CD4-positive, alpha-beta T cell treated with Interleukin-4 for 4 hours (primary cell): ENCODE results near the gene MSLN.
"Not testable (repeated sequence)": the region's sequence is repeated elsewhere in the genome, so short reads cannot be mapped to it uniquely, and the experiment has no call there.

Experiments used
- DNase-seq: peaks from one replicate; pipeline ENCODE4 v3.0.0-alpha.2; 2020

Gene MSLN

DNA sequence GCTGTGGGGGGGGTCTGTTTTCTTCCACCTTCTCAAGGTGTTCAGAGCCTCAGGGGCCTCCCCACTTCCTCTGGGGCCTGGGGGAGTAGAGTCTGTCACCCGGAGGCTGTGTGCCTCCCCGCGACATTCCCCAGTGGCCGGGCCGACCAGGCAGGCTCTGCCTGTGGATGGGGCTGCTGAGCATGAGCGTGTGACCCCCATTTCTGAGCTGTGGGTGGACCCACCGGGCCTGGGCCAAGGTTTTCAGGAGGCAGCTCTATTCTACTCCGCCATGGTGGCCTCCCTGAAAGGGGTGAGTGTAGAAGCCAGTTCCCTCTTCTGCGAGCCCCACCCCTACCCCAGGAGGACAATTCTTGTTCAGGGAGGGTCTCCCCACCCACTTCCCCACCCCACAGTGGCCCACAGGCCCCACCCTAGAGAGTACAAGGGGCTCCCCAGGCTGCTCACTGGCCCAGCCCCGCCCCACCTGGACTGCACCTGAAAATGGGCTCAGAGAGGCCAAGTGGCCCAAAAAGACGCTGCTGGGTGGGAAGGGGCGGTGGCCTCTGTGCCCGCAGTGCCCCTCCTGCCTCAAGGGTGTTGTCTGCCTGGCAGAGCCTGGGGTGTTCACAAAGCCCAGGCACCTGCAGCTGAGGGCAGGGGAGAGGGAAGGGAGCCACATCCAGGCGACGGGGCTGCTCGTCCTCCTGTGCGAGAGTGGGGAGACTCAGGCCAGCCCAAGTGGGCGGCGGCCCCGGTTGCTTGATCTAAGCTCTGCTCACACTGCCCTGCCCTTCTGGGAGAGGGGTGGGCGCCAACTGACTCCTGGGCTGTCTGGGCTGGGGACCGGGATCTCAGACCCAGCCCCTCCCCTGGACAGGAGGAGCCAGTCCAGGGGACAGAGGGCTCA is 1.3 kb downstream of the MSLN start:
- no peak for DNase-seq

- DNase-seq, result no peak
Measured at GRCh38 chr16:762595-763268, 2.2 kb downstream of the MSLN start.

GRCh38 chr16:763369-764183 is 3.0 kb downstream of the MSLN start:
- DNase-seq, result no peak

GRCh38 chr16:764184-764750 is 3.7 kb downstream of the MSLN start:
- DNase-seq, result no peak

GRCh38 chr16:764848-765487 is 4.4 kb downstream of the MSLN start:
- DNase-seq, result no peak

DNA sequence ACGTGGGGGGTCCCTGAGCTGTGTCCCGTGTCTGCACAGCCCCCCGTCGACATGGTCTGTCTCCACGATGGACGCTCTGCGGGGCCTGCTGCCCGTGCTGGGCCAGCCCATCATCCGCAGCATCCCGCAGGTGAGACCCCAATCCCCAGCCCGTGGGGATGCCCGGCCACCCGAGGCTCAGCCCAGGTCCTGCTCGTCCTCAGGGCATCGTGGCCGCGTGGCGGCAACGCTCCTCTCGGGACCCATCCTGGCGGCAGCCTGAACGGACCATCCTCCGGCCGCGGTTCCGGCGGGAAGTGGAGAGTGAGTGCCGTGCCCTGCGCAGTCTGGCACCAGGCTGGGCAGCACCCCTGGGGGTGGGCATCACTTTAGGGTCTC is 4.9 kb downstream of the MSLN start:
- no peak for DNase-seq

- DNase-seq, result no peak
Measured at GRCh38 chr16:766008-766819, 5.7 kb downstream of the MSLN start.

DNA sequence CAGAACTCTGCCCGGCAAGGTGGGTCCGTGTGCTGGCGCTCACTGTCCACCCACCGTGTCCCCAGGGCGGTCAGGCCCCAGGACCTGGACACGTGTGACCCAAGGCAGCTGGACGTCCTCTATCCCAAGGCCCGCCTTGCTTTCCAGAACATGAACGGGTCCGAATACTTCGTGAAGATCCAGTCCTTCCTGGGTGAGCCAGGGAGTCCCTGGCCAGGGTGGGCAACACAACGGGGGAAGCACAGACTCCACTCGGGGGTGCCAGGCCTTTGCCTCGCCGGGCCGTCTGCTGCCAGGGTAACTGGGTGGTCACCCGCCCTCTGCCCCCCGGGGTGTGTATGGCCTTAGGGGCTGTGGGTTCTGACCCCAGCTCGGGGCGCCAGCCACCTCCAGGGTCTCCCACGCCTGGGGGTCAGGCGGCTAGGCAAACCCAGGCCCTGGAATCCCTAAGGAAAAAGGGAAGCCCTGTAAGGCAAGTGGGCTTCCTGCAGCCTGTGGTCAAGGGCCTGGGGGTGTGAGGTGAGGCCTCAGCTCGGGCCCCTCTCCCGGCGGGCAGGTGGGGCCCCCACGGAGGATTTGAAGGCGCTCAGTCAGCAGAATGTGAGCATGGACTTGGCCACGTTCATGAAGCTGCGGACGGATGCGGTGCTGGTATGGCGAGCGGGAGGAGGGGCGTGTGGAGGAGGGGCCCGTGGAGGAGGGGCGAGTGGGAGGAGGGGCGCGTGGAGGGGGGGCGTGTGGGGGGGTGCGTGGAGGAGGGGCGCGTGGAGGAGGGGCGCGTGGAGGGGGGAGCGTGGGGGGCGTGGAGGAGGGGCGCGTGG is 6.5 kb downstream of the MSLN start:
- DNase-seq, result no peak

DNA sequence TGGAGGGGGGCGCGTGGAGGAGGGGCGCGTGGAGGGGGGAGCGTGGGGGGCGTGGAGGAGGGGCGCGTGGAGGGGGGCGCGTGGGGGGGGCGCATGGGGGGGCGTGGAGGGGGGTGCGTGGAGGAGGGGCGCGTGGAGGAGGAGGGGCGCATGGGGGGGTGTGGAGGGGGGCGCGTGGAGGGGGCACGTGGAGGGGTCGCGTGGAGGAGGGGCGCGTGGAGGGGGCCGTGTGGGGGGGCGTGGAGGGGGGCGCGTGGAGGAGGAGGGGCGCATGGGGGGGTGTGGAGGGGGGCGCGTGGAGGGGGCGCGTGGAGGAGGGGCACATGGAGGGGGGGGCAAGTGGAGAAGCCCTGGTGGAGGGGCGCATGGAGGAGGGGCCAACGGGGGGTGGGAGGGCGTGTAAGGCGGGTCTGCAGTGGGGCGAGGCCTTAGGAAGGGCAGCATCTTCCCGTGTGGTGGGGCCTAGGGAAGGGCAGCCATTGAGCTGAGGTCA is 7.3 kb downstream of the MSLN start:
- DNase-seq, result no peak

DNA sequence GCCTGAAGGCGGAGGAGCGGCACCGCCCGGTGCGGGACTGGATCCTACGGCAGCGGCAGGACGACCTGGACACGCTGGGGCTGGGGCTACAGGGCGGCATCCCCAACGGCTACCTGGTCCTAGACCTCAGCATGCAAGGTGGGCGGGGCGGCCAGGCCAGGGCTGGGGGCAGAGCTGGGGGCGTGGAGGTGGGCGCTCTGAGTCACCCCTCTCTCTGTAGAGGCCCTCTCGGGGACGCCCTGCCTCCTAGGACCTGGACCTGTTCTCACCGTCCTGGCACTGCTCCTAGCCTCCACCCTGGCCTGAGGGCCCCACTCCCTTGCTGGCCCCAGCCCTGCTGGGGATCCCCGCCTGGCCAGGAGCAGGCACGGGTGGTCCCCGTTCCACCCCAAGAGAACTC is 7.9 kb downstream of the MSLN start:
- no peak for DNase-seq

GRCh38 chr16:769184-769784 is 8.8 kb downstream of the MSLN start:
- no peak for DNase-seq

DNA sequence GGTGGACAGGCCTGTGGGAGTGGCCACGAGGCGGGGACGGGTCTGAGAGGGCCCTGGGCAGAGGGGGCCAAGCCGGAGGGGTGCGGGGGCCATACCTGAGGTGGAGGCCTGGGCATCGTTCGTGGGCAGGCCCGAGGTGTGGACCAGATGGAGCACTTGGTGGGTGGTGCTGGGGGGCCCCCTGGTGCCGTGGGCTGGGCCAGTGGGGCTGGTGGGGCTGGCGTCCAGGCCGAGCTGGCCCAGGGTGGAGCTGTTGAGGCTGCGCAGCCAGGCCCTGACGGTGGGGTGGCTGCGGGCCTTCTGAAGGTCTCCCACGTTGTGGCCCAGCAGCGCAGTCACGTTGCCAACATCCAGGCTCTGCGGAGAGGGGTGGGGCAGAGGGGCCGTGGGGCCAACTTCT is 9.4 kb downstream of the MSLN start:
- DNase-seq, result no peak

DNA sequence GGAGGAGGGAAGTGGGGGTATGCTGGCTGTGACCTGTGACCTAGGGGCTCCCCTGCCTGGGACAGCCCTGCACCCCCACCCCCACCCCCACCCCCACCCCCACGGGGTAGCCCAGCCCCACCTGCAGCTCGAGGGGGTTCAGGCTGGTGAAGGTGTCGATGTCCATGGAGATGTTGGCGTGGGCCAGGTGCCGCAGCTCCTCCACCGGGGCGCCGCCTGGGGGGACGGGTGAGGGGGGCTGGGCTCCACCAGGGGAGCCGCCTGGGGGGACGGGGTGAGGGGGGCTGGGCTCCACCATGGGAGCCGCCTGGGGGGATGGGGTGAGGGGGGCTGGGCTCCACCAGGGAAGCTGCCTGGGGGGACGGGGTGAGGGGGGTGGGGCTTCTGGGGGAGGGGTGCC is 9.9 kb downstream of the MSLN start:
- no peak for DNase-seq

GRCh38 chr16:772959-773358 is 12.4 kb downstream of the MSLN start:
- no peak for DNase-seq

DNA sequence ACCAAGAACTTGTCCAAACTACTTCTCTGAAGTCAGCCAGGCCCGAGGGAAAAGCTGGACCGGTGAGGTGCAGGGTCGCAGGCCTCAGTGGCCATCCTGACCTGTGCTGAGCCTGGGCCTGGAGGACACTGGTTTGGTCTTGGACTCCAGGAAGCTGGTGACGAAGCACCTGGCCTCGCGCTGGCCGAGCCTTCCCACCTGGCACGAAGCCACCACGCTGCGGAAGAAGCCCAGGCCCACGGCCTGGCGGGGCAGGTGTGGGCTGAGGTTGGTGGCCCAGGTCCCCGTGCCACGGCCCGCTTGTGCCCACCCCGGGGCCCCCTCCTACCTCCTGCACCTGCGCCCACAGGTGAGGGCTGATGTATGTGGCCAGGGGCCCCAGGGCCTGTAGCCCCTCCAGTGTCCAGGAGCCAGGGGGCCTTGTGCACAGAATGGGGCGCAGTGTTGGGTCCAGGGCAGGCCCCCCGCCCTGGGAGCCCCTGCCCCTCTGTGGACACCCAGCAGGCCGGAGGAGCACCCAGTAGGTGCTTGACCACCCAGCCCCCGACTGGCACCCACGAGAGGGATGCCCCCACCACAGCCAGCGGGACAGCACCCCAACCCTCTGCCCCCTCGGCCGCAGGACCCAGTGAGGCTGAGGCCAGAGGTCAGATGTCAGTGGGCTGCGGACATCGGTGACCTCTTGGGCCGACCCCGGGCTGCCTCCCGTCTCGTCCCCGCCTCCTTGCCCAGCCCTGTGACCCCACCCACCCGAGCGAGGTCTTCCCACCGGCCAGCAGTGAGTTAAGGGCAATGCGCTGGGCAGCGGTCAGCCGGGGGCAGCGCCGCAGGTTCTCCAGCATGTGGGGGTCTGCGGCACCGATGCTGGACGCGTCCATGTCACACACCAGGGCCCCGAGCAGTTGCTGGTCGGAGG is 13.8 kb downstream of the MSLN start:
- no peak for DNase-seq

- DNase-seq, result no peak
Measured at GRCh38 chr16:775236-775796, 14.8 kb downstream of the MSLN start.

DNA sequence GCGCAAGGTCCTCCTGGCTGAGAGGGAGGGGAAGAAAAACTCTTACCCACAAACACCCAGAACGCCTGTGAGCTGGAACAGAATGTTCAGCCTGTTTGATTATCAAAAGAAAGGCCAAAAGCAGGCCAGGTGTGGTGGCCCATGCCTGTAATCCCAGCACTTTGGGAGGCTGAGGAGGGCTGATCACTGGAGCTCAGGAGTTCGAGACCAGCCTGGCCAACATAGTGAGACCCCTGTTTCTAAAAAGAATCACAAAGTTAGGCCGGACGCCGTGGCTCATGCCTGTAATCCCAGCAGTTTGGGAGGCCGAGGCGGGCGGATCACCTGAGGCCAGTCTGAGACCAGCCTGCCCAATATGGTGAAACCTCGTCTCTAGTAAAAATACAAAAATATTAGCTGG is 15.8 kb downstream of the MSLN start:
- not testable (repeated sequence) for DNase-seq

DNA sequence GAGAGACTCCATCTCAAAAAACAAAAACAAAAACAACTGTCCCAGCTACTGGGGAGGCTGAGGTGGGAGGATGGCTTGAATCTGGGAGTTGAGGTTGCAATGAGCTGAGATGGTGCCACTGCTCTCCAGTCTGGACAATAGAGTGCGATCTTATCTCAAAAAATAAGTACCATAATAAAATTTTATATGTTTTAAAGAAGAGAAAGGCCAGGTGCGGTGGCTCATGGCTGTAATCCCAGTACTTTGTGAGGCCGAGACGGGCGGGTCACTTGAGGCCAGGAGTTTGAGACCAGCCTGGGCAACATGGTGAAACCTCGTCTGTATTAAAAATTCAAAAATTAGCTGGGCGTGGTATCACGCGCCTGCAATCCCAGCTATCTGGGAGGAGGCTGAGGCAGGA is 16.3 kb downstream of the MSLN start:
- DNase-seq, result no peak

GRCh38 chr16:777826-778225 is 17.3 kb downstream of the MSLN start:
- no peak for DNase-seq
